ENCODE results near the gene SLC9A8.
A peak's percentile ranks its signal among the peaks of the same experiment; 100 is the strongest.

The SLC9A8 gene

GRCh38 chr20:49874696-49875095 lies 62.1 kb downstream of the SLC9A8 start:
- no peak for DNase-seq (ENCODE audit: low read depth in 3 of 3)

- DNase-seq (ENCODE audit: low read depth in 3 of 3), result no peak
These were observed 64.8 kb downstream of the SLC9A8 start for GRCh38 chr20:49877386-49877921.

GRCh38 chr20:49878977-49879376 lies 66.3 kb downstream of the SLC9A8 start:
- no peak for DNase-seq (ENCODE audit: low read depth in 3 of 3)

GRCh38 chr20:49880177-49880576 lies 67.5 kb downstream of the SLC9A8 start:
- DNase-seq (ENCODE audit: low read depth in 3 of 3), result no peak

GRCh38 chr20:49880724-49881445 lies 68.3 kb downstream of the SLC9A8 start:
- DNase-seq (ENCODE audit: low read depth in 3 of 3), result no peak

GRCh38 chr20:49882171-49882970 lies 69.7 kb downstream of the SLC9A8 start:
- no peak for DNase-seq (ENCODE audit: low read depth in 3 of 3)

- DNase-seq (ENCODE audit: low read depth in 3 of 3), result no peak
These were observed 70.7 kb downstream of the SLC9A8 start for GRCh38 chr20:49883246-49883802.

- DNase-seq (ENCODE audit: low read depth in 3 of 3), result no peak
These were observed 73.1 kb downstream of the SLC9A8 start for GRCh38 chr20:49885558-49886332.

GRCh38 chr20:49886571-49887213 lies 74.1 kb downstream of the SLC9A8 start:
- DNase-seq (ENCODE audit: low read depth in 3 of 3), result no peak

- DNase-seq (ENCODE audit: low read depth in 3 of 3), result no peak
These were observed 74.9 kb downstream of the SLC9A8 start for GRCh38 chr20:49887251-49888211.

GRCh38 chr20:49888212-49889000 lies 75.8 kb downstream of the SLC9A8 start:
- peak; percentile 19 to 46 (median 27) for DNase-seq (ENCODE audit: low read depth in 3 of 3)

- no peak for DNase-seq (ENCODE audit: low read depth in 3 of 3)
These were observed 76.6 kb downstream of the SLC9A8 start for GRCh38 chr20:49889001-49889934.

GRCh38 chr20:49889935-49890333 lies 77.3 kb downstream of the SLC9A8 start:
- DNase-seq (ENCODE audit: low read depth in 3 of 3), result no peak

- DNase-seq (ENCODE audit: low read depth in 3 of 3), result no peak
These were observed 78.1 kb downstream of the SLC9A8 start for GRCh38 chr20:49890471-49891361.

- DNase-seq (ENCODE audit: low read depth in 3 of 3), result no peak
These were observed 79.0 kb downstream of the SLC9A8 start for GRCh38 chr20:49891476-49892110.

- DNase-seq (ENCODE audit: low read depth in 3 of 3), result no peak
These were observed 79.6 kb downstream of the SLC9A8 start for GRCh38 chr20:49892260-49892659.

GRCh38 chr20:49892817-49893216 lies 80.2 kb downstream of the SLC9A8 start:
- DNase-seq (ENCODE audit: low read depth in 3 of 3), result no peak
